HEK293 (cell line): Measurements from ENCODE around the gene RASSF9.

Experiments
- GLIS2 ChIP-seq: fragments of 450-650 bp; formaldehyde crosslinking; IDR thresholded peaks from 2 replicates; pipeline ENCODE4 v1.5.1; 2016; ENCODE audit warnings: missing biosample characterization, missing genetic modification characterization
- OVOL3 ChIP-seq: fragments of 450-650 bp; formaldehyde crosslinking; IDR thresholded peaks from 2 replicates; pipeline ENCODE4 v1.5.1; 2016; ENCODE audit warnings: missing biosample characterization, missing genetic modification characterization
- SP2 ChIP-seq: fragments of 450-650 bp; formaldehyde crosslinking; IDR thresholded peaks from 2 replicates; pipeline ENCODE4 v1.5.1; 2016; ENCODE audit warnings: missing biosample characterization, missing genetic modification characterization
- TCF7L2 ChIP-seq: IDR thresholded peaks from 2 replicates; pipeline ENCODE4 v1.6.1; 2011; ENCODE audit warnings: low read depth, mild to moderate bottlenecking, inconsistent platforms, low read length, moderate library complexity, borderline replicate concordance
- TRIM28 ChIP-seq: IDR thresholded peaks from 2 replicates; pipeline ENCODE4 v1.6.1; 2011; ENCODE audit warnings: low read length, control low read depth, borderline replicate concordance
- WT1 ChIP-seq: fragments of 450-650 bp; formaldehyde crosslinking; IDR thresholded peaks from 2 replicates; pipeline ENCODE4 v1.5.1; 2016; ENCODE audit warnings: missing biosample characterization, missing genetic modification characterization
- YY1 ChIP-seq: fragments of 450-650 bp; formaldehyde crosslinking; IDR thresholded peaks from 2 replicates; pipeline ENCODE4 v1.5.1; 2018; ENCODE audit warnings: missing biosample characterization, missing genetic modification characterization
- ZBTB21 ChIP-seq: fragments of 450-650 bp; formaldehyde crosslinking; IDR thresholded peaks from 2 replicates; pipeline ENCODE4 v1.5.1; 2017; ENCODE audit warnings: missing biosample characterization, missing genetic modification characterization
- ZEB2 ChIP-seq: fragments of 450-650 bp; formaldehyde crosslinking; IDR thresholded peaks from 2 replicates; pipeline ENCODE4 v1.5.1; 2016; ENCODE audit warnings: missing biosample characterization, missing genetic modification characterization
- ZFP41 ChIP-seq: fragments of 450-650 bp; formaldehyde crosslinking; IDR thresholded peaks from 2 replicates; pipeline ENCODE4 v1.5.1; 2016; ENCODE audit warnings: missing biosample characterization, missing genetic modification characterization, borderline replicate concordance
- ZNF184 ChIP-seq: fragments of 450-650 bp; IDR thresholded peaks from 2 replicates; pipeline ENCODE4 v1.5.1; 2018; ENCODE audit warnings: missing biosample characterization, mild to moderate bottlenecking, missing genetic modification characterization
- ZNF19 ChIP-seq: fragments of 450-650 bp; formaldehyde crosslinking; IDR thresholded peaks from 2 replicates; pipeline ENCODE4; 2016; ENCODE audit warnings: missing biosample characterization, missing genetic modification characterization, low read depth
- ZNF274 ChIP-seq, 2 experiments: fragments of 200-500 bp in 1 of 2; fragments of 450-650 bp in 1 of 2; sonication (Bioruptor generic) in 1 of 2; formaldehyde crosslinking in 1 of 2; IDR thresholded peaks; 2 replicates each; pipeline versions ENCODE4 v1.5.1 to v1.6.1; 2014 to 2016; ENCODE audit warnings: borderline replicate concordance in 1 of 2, inconsistent platforms in 1 of 2, low read length in 1 of 2, missing biosample characterization in 1 of 2, missing genetic modification characterization in 1 of 2
- ZNF292 ChIP-seq: fragments of 450-650 bp; formaldehyde crosslinking; IDR thresholded peaks from 2 replicates; pipeline ENCODE4 v1.5.1; 2016; ENCODE audit warnings: low read depth, missing biosample characterization, missing genetic modification characterization, borderline replicate concordance
- ZNF341 ChIP-seq: fragments of 450-650 bp; formaldehyde crosslinking; IDR thresholded peaks from 2 replicates; pipeline ENCODE4; 2016; ENCODE audit warnings: low read depth, missing biosample characterization, missing genetic modification characterization
- ZNF350 ChIP-seq: fragments of 450-650 bp; formaldehyde crosslinking; IDR thresholded peaks from 2 replicates; pipeline ENCODE4 v1.5.0; 2017; ENCODE audit warnings: missing biosample characterization, mild to moderate bottlenecking, missing genetic modification characterization
- ZNF366 ChIP-seq: fragments of 450-650 bp; formaldehyde crosslinking; conservative IDR thresholded peaks from 2 replicates; pipeline ENCODE4 v1.5.1; 2016; ENCODE audit warnings: missing biosample characterization, missing genetic modification characterization
- ZNF37A ChIP-seq: fragments of 450-650 bp; IDR thresholded peaks from 2 replicates; pipeline ENCODE4 v1.5.1; 2018; ENCODE audit warnings: missing biosample characterization, missing genetic modification characterization
- ZNF416 ChIP-seq: fragments of 450-650 bp; formaldehyde crosslinking; IDR thresholded peaks from 2 replicates; pipeline ENCODE4 v1.5.1; 2016; ENCODE audit warnings: missing biosample characterization, missing genetic modification characterization
- ZNF473 ChIP-seq: fragments of 450-650 bp; formaldehyde crosslinking; IDR thresholded peaks from 2 replicates; pipeline ENCODE4 v1.5.1; 2017; ENCODE audit warnings: missing biosample characterization, missing genetic modification characterization
- ZNF549 ChIP-seq: fragments of 450-650 bp; IDR thresholded peaks from 2 replicates; pipeline ENCODE4 v1.5.1; 2018; ENCODE audit warnings: missing biosample characterization, missing genetic modification characterization, mild to moderate bottlenecking, inconsistent platforms, moderate library complexity
- ZNF629 ChIP-seq: fragments of 450-650 bp; formaldehyde crosslinking; IDR thresholded peaks from 2 replicates; pipeline ENCODE4 v1.5.1; 2017; ENCODE audit warnings: missing biosample characterization, missing genetic modification characterization
- ZNF664 ChIP-seq: fragments of 450-650 bp; formaldehyde crosslinking; IDR thresholded peaks from 2 replicates; pipeline ENCODE4 v1.5.1; 2016; ENCODE audit warnings: missing biosample characterization, missing genetic modification characterization
- ZNF701 ChIP-seq: fragments of 450-650 bp; formaldehyde crosslinking; IDR thresholded peaks from 2 replicates; pipeline ENCODE4 v1.5.1; 2016; ENCODE audit warnings: missing biosample characterization, missing genetic modification characterization
- ZNF830 ChIP-seq: fragments of 450-650 bp; IDR thresholded peaks from 2 replicates; pipeline ENCODE4 v1.5.0; 2018; ENCODE audit warnings: missing biosample characterization, missing genetic modification characterization, low read depth, mild to moderate bottlenecking, moderate library complexity
- ZSCAN23 ChIP-seq: fragments of 450-650 bp; formaldehyde crosslinking; IDR thresholded peaks from 2 replicates; pipeline ENCODE4 v1.5.1; 2016; ENCODE audit warnings: missing biosample characterization, missing genetic modification characterization
- TF ChIP-seq, protein P1 (sequence below): fragments of 450-650 bp; formaldehyde crosslinking; IDR thresholded peaks from 2 replicates; pipeline ENCODE4 v1.5.1; 2017; ENCODE audit warnings: missing biosample characterization, missing genetic modification characterization
- TF ChIP-seq, protein P2 (sequence below): fragments of 450-650 bp; formaldehyde crosslinking; IDR thresholded peaks from 2 replicates; pipeline ENCODE4 v1.5.1; 2016; ENCODE audit warnings: missing biosample characterization, missing genetic modification characterization, low read depth
- TF ChIP-seq, protein P3 (sequence below): fragments of 450-650 bp; formaldehyde crosslinking; IDR thresholded peaks from 2 replicates; pipeline ENCODE4 v1.5.1; 2016; ENCODE audit warnings: missing biosample characterization, missing genetic modification characterization
- TF ChIP-seq, protein P4 (sequence below): fragments of 450-650 bp; formaldehyde crosslinking; IDR thresholded peaks from 2 replicates; pipeline ENCODE4 v1.5.1; 2016; ENCODE audit warnings: missing biosample characterization, missing genetic modification characterization
- TF ChIP-seq, protein P5 (sequence below): fragments of 450-650 bp; formaldehyde crosslinking; IDR thresholded peaks from 2 replicates; pipeline ENCODE4 v1.5.1; 2016; ENCODE audit warnings: missing biosample characterization, missing genetic modification characterization
- TF ChIP-seq, protein P6 (sequence below): fragments of 450-650 bp; formaldehyde crosslinking; IDR thresholded peaks from 2 replicates; pipeline ENCODE4 v1.5.1; 2016; ENCODE audit warnings: missing biosample characterization, missing genetic modification characterization

RASSF9 gene

DNA sequence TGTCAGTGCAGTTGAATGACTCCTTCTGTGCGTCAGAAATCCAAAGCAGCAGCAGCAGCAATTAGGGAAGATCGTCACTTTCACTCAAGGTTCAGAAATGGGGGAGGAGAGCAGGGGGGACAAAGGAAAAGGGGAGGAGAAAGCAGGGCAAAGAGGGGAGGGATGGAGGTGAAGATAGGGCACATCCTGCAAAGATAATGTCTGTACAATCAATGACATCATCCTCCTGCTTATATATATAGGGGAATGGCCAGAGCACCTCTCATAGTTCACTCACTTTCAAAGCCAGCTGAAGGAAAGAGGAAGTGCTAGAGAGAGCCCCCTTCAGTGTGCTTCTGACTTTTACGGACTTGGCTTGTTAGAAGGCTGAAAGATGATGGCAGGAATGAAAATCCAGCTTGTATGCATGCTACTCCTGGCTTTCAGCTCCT lies 37.8 kb upstream of the RASSF9 start, which contains the start of gene NTS (continued):
- TF ChIP-seq, protein P1, sequence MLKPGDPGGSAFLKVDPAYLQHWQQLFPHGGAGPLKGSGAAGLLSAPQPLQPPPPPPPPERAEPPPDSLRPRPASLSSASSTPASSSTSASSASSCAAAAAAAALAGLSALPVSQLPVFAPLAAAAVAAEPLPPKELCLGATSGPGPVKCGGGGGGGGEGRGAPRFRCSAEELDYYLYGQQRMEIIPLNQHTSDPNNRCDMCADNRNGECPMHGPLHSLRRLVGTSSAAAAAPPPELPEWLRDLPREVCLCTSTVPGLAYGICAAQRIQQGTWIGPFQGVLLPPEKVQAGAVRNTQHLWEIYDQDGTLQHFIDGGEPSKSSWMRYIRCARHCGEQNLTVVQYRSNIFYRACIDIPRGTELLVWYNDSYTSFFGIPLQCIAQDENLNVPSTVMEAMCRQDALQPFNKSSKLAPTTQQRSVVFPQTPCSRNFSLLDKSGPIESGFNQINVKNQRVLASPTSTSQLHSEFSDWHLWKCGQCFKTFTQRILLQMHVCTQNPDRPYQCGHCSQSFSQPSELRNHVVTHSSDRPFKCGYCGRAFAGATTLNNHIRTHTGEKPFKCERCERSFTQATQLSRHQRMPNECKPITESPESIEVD, result no peak
- TF ChIP-seq, protein P2, sequence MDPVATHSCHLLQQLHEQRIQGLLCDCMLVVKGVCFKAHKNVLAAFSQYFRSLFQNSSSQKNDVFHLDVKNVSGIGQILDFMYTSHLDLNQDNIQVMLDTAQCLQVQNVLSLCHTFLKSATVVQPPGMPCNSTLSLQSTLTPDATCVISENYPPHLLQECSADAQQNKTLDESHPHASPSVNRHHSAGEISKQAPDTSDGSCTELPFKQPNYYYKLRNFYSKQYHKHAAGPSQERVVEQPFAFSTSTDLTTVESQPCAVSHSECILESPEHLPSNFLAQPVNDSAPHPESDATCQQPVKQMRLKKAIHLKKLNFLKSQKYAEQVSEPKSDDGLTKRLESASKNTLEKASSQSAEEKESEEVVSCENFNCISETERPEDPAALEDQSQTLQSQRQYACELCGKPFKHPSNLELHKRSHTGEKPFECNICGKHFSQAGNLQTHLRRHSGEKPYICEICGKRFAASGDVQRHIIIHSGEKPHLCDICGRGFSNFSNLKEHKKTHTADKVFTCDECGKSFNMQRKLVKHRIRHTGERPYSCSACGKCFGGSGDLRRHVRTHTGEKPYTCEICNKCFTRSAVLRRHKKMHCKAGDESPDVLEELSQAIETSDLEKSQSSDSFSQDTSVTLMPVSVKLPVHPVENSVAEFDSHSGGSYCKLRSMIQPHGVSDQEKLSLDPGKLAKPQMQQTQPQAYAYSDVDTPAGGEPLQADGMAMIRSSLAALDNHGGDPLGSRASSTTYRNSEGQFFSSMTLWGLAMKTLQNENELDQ, result no peak
- TF ChIP-seq ZEB2 (tag by site-specific recombination), result no peak
- no peak for TF ChIP-seq SP2 (tag by site-specific recombination)
- TF ChIP-seq ZNF19 (tag by site-specific recombination), result no peak
- peak; percentile 59; the same call in 1 of the 2 replicates for TF ChIP-seq TRIM28
- TF ChIP-seq ZFP41, result no peak
- TF ChIP-seq, protein P3, sequence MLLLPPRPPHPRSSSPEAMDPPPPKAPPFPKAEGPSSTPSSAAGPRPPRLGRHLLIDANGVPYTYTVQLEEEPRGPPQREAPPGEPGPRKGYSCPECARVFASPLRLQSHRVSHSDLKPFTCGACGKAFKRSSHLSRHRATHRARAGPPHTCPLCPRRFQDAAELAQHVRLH (tag by site-specific recombination), result no peak
- no peak for TF ChIP-seq YY1 (tag by site-specific recombination)
- no peak for TF ChIP-seq ZNF416 (tag by site-specific recombination)
- no peak for TF ChIP-seq OVOL3 (tag by site-specific recombination)
- no peak for TF ChIP-seq ZNF350 (tag by site-specific recombination)
- no peak for TF ChIP-seq ZNF274 (IDR thresholded peaks at IDR 0.05; ENCODE audit: low read length)
- TF ChIP-seq ZNF274 (tag by site-specific recombination; IDR thresholded peaks at IDR 0.05; ENCODE audit: borderline replicate concordance), result no peak
- no peak for TF ChIP-seq ZNF292 (tag by site-specific recombination)
- no peak for TF ChIP-seq ZNF830 (tag by site-specific recombination)
- no peak for TF ChIP-seq ZNF37A
- no peak for TF ChIP-seq ZNF341 (tag by site-specific recombination)
- no peak for TF ChIP-seq ZNF664 (tag by site-specific recombination)
- no peak for TF ChIP-seq ZNF549 (tag by site-specific recombination)
- no peak for TF ChIP-seq TCF7L2
- TF ChIP-seq, protein P4, sequence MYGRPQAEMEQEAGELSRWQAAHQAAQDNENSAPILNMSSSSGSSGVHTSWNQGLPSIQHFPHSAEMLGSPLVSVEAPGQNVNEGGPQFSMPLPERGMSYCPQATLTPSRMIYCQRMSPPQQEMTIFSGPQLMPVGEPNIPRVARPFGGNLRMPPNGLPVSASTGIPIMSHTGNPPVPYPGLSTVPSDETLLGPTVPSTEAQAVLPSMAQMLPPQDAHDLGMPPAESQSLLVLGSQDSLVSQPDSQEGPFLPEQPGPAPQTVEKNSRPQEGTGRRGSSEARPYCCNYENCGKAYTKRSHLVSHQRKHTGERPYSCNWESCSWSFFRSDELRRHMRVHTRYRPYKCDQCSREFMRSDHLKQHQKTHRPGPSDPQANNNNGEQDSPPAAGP, result no peak
- TF ChIP-seq ZNF473 (tag by site-specific recombination), result no peak
- peak; percentile 82 for TF ChIP-seq ZNF366 (tag by site-specific recombination)
- no peak for TF ChIP-seq ZSCAN23 (tag by site-specific recombination)
- no peak for TF ChIP-seq GLIS2 (tag by site-specific recombination)
- TF ChIP-seq ZNF629, result peak; percentile 90
- TF ChIP-seq WT1 (tag by site-specific recombination), result no peak
- TF ChIP-seq, protein P5, sequence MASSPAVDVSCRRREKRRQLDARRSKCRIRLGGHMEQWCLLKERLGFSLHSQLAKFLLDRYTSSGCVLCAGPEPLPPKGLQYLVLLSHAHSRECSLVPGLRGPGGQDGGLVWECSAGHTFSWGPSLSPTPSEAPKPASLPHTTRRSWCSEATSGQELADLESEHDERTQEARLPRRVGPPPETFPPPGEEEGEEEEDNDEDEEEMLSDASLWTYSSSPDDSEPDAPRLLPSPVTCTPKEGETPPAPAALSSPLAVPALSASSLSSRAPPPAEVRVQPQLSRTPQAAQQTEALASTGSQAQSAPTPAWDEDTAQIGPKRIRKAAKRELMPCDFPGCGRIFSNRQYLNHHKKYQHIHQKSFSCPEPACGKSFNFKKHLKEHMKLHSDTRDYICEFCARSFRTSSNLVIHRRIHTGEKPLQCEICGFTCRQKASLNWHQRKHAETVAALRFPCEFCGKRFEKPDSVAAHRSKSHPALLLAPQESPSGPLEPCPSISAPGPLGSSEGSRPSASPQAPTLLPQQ (tag by site-specific recombination), result no peak; the same call in 1 of the 2 replicates
- TF ChIP-seq, protein P6, sequence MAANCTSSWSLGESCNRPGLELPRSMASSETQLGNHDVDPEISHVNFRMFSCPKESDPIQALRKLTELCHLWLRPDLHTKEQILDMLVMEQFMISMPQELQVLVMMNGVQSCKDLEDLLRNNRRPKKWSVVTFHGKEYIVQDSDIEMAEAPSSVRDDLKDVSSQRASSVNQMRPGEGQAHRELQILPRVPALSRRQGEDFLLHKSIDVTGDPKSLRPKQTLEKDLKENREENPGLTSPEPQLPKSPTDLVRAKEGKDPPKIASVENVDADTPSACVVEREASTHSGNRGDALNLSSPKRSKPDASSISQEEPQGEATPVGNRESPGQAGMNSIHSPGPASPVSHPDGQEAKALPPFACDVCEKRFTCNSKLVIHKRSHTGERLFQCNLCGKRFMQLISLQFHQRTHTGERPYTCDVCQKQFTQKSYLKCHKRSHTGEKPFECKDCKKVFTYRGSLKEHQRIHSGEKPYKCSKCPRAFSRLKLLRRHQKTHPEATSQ (tag by site-specific recombination), result no peak
- TF ChIP-seq ZBTB21 (tag by site-specific recombination), result peak; percentile 89
- TF ChIP-seq ZNF701 (tag by site-specific recombination), result no peak
- TF ChIP-seq ZNF184 (tag by site-specific recombination), result no peak
